IPS-20b (cell line): ENCODE data around the gene SLFN5.
A peak's percentile ranks its signal among the peaks of the same experiment; 100 is the strongest.
"Not testable (repeated sequence)": the region's sequence is repeated elsewhere in the genome, so short reads cannot be mapped to it uniquely, and the experiment has no call there.

Source experiments
- H3K27ac ChIP-seq: one replicate; pipeline ENCODE4 v1.5.1; 2013; ENCODE audit warnings: low read length
- H3K27me3 ChIP-seq: 2 replicates; pipeline ENCODE4 v1.6.1; 2013; ENCODE audit warnings: mild to moderate bottlenecking, low read length, inconsistent platforms; ENCODE audit not compliant: insufficient read depth
- H3K36me3 ChIP-seq: 2 replicates; pipeline ENCODE4 v1.6.1; 2013; ENCODE audit warnings: low read depth, mild to moderate bottlenecking, inconsistent platforms, low read length, moderate library complexity; ENCODE audit not compliant: insufficient read depth
- H3K4me1 ChIP-seq: 2 replicates; pipeline ENCODE4 v1.6.1; 2013; ENCODE audit warnings: mild to moderate bottlenecking, control low read depth, inconsistent platforms, low read length, moderate library complexity; ENCODE audit not compliant: insufficient read depth
- H3K4me3 ChIP-seq: 2 replicates; pipeline ENCODE4 v1.5.1; 2013; ENCODE audit warnings: mild to moderate bottlenecking, low read length, inconsistent platforms
- H3K9ac ChIP-seq: 2 replicates; pipeline ENCODE4 v1.6.1; 2013; ENCODE audit warnings: low read depth, mild to moderate bottlenecking, inconsistent platforms, low read length, moderate library complexity
- H3K9me3 ChIP-seq: 2 replicates; pipeline ENCODE4 v1.6.1; 2013; ENCODE audit warnings: mild to moderate bottlenecking, low read depth, low read length, inconsistent platforms; ENCODE audit not compliant: insufficient read depth

Gene SLFN5

GRCh38 chr17:35274167-35275066 lies 31.5 kb downstream of the SLFN5 start:
- H3K9me3 ChIP-seq, H3K36me3 ChIP-seq, H3K4me3 ChIP-seq, H3K4me1 ChIP-seq, H3K9ac ChIP-seq, H3K27me3 ChIP-seq, H3K27ac ChIP-seq: not testable (repeated sequence)

- H3K9ac ChIP-seq, H3K36me3 ChIP-seq, H3K27ac ChIP-seq, H3K9me3 ChIP-seq, H3K4me1 ChIP-seq, H3K4me3 ChIP-seq, H3K27me3 ChIP-seq: not testable (repeated sequence)
Measured at GRCh38 chr17:35278454-35278853, 35.6 kb downstream of the SLFN5 start.

- not testable (repeated sequence) for H3K4me3 ChIP-seq, H3K27ac ChIP-seq, H3K9me3 ChIP-seq, H3K9ac ChIP-seq, H3K36me3 ChIP-seq, H3K4me1 ChIP-seq, H3K27me3 ChIP-seq
Measured at GRCh38 chr17:35278876-35279275, 36.0 kb downstream of the SLFN5 start.

DNA sequence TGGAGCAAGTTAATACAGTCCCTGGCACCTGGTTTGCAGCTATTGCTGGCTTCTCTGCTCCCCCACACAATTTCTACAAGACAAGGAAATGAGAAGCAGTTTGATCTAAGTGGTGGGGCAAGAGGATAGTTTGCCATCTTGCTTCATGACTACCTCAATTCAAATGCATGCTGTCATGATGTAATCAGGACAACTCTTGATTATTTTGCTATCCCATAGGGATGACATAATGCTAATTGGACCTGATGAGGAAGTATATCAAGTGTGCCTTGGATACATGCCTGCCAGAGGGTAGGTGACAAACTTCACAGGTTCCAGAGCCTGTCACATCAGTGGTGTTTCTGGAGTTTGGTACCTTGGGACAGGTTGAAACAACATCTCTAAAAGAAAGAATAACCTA lies 40.9 kb downstream of the SLFN5 start:
- no peaks in the 10 kb centered on the region for H3K9me3 ChIP-seq
- H3K4me1 ChIP-seq, result peaks cover 4% of the 10 kb centered on the region; the same call in 1 of the 2 replicates
- H3K9ac ChIP-seq, result no peak overlapping the region
- no peaks in the 10 kb centered on the region for H3K36me3 ChIP-seq
- H3K27me3 ChIP-seq, result no peaks in the 10 kb centered on the region
- H3K27ac ChIP-seq, result no peak overlapping the region
- no peak overlapping the region for H3K4me3 ChIP-seq

GRCh38 chr17:35284955-35285354 lies 42.1 kb downstream of the SLFN5 start:
- Histone ChIP-seq H3K9ac (no peak overlapping the region), H3K27ac (no peak overlapping the region), H3K4me1 (peaks cover 4% of the 10 kb centered on the region; the same call in 1 of the 2 replicates), H3K4me3 (no peak overlapping the region), H3K9me3 (no peaks in the 10 kb centered on the region), H3K27me3 (no peaks in the 10 kb centered on the region), H3K36me3 (no peaks in the 10 kb centered on the region)

DNA sequence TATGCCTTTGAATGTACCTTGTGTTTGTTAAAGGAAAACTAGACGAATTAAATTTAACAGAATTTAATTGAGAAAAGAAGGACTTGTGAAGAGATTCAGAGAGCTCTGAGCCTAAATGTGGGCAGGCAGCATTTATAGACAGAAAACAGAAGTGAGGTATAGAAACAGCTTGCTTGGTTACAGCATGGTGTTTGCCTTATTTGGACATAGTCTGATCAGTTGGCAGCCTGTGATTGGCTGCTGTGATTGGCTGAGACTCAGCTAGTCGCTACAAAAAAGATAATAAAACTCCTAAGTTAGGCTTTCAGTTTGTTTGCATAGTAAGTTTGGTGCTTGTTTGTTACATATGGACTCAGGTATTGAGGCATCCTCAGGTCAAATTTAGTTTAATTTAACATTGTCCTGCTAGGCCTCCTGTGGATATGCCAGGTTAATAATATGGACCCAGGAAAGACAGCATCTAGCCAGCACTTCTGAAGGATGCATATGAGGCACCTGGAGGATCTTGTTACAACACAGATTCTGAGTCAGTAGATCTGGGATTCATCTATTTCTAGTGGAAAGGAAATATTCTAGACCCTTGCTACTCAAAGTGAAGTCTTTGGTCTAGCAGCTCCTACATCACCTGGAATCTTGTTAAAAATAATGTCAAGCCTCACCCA lies 43.4 kb downstream of the SLFN5 start:
- H3K9me3 ChIP-seq, result no peaks in the 10 kb centered on the region
- H3K36me3 ChIP-seq, result no peaks in the 10 kb centered on the region
- H3K27me3 ChIP-seq, result no peaks in the 10 kb centered on the region
- no peak overlapping the region for H3K9ac ChIP-seq
- H3K27ac ChIP-seq, result peak overlapping the region; percentile 21
- peaks cover 4% of the 10 kb centered on the region; the same call in 1 of the 2 replicates for H3K4me1 ChIP-seq
- H3K4me3 ChIP-seq, result no peak overlapping the region

- Histone ChIP-seq H3K36me3 (no peaks in the 10 kb centered on the region), H3K27ac (no peak overlapping the region), H3K9me3 (no peaks in the 10 kb centered on the region), H3K4me1 (peaks cover 4% of the 10 kb centered on the region; the same call in 1 of the 2 replicates), H3K27me3 (no peaks in the 10 kb centered on the region), H3K9ac (no peak overlapping the region), H3K4me3 (no peak overlapping the region)
Measured at GRCh38 chr17:35287286-35287811, 44.5 kb downstream of the SLFN5 start.

- H3K4me1 ChIP-seq, result peaks cover 4% of the 10 kb centered on the region; the same call in 1 of the 2 replicates
- no peak overlapping the region for H3K27ac ChIP-seq
- no peak overlapping the region for H3K4me3 ChIP-seq
- no peaks in the 10 kb centered on the region for H3K36me3 ChIP-seq
- no peaks in the 10 kb centered on the region for H3K9me3 ChIP-seq
- no peak overlapping the region for H3K9ac ChIP-seq
- H3K27me3 ChIP-seq, result no peaks in the 10 kb centered on the region
Measured at GRCh38 chr17:35289222-35289621, 46.4 kb downstream of the SLFN5 start.

DNA sequence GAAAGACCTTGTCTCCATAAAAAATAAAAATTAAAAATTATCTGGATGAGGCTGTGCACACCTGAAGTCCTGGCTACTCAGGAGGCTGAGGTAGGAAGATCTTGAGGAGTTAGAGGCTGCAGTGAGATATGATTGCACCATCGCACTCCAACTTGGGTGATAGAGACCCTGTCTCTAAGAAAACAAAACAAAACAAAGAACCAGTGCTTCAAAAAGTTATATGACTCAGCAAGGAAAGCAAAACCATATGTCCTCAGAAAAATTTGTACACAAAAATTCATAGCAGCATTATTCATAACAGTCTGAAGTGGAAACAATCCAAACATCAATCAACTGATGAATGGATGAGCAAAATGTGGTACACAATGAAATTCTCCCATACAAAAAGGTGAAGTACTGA lies 48.9 kb downstream of the SLFN5 start:
- no peaks in the 10 kb centered on the region for H3K27me3 ChIP-seq
- H3K4me3 ChIP-seq, result no peak overlapping the region

GRCh38 chr17:35293151-35293847 lies 50.4 kb downstream of the SLFN5 start:
- H3K27ac ChIP-seq, result no peak overlapping the region
- no peak overlapping the region for H3K4me3 ChIP-seq
- no peak overlapping the region for H3K9ac ChIP-seq
- no peaks in the 10 kb centered on the region for H3K4me1 ChIP-seq
- H3K9me3 ChIP-seq, result peaks cover 21% of the 10 kb centered on the region
- no peaks in the 10 kb centered on the region for H3K36me3 ChIP-seq
- no peaks in the 10 kb centered on the region for H3K27me3 ChIP-seq

More for the DNA sequence above, 48.9 kb downstream of the SLFN5 start:
- no peak overlapping the region for H3K9ac ChIP-seq
- H3K4me1 ChIP-seq, result no peaks in the 10 kb centered on the region
- peaks cover 13% of the 10 kb centered on the region; the same call in 1 of the 2 replicates for H3K9me3 ChIP-seq
- H3K36me3 ChIP-seq, result no peaks in the 10 kb centered on the region
- no peak overlapping the region for H3K27ac ChIP-seq

GRCh38 chr17:35294756-35295155 lies 51.9 kb downstream of the SLFN5 start:
- H3K9me3 ChIP-seq, result peaks cover 30% of the 10 kb centered on the region
- no peaks in the 10 kb centered on the region for H3K36me3 ChIP-seq
- no peaks in the 10 kb centered on the region for H3K27me3 ChIP-seq
- H3K27ac ChIP-seq, result no peak overlapping the region
- no peak overlapping the region for H3K4me3 ChIP-seq
- no peak overlapping the region for H3K9ac ChIP-seq
- H3K4me1 ChIP-seq, result no peaks in the 10 kb centered on the region
